ENCODE results near the gene PKP1.

Gene PKP1

GRCh38 chr1:201376464-201377374, 93.4 kb downstream of the PKP1 start:
- DNase-seq: no peak

- no peak for DNase-seq
Observed at GRCh38 chr1:201377611-201378092, 94.3 kb downstream of the PKP1 start, which contains the start of gene TNNT2. TNNT2 (minus strand) TSS chr1:201377680; CDS start chr1:201373254, 4,426 bp downstream.

- no peak for DNase-seq
Observed at GRCh38 chr1:201378804-201379203, 95.5 kb downstream of the PKP1 start.

- DNase-seq: no peak
Observed at GRCh38 chr1:201379733-201380242, 96.5 kb downstream of the PKP1 start.

- no peak for DNase-seq
Observed at GRCh38 chr1:201381130-201381529, 97.8 kb downstream of the PKP1 start.
